ENCODE results near the gene MRPL45. TPM values are rescaled to one million over a fixed set of nuclear protein-coding genes. Genes with fewer than 3 reads are reported as not detected.

The MRPL45 gene
- polyA plus RNA-seq, 1 of the 3 experiments (the other 2 are of a cell fraction) = 35.5 TPM

DNA sequence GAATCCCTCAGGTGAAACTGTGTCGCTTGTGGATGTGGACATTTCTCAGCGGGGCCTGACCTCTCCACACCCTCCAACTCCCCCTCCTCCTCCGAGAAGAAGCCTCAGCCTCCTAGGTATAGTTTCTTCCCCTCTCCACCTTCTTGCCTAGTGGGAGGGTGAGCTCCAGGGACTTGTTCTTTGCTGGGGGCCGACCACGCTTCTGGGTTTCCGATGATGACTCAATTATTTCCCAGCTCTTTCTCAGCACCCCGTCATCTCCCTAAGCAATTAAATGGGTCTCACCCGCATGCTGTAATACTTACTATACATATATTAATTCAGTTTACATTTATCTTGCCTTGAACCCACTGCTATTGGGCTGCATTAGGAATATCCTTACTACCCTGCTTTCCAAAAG lies 67.8 kb downstream of the MRPL45 start:
- H3K27ac ChIP-seq (ENCODE audit: low read depth in 2 of 2, low read length in 1 of 2) = no peak overlapping the region
- H3K27me3 ChIP-seq (ENCODE audit: insufficient read depth) = no peaks in the 10 kb centered on the region
- ChIA-PET POLR2A (no interaction called here), CTCF (interaction anchor here (1.0 to 3.3 kb wide), 5 partner anchors 11 to 215 kb away, joined by 3 to 14 read pairs (median 4); no protein-coding TSS in a partner anchor)
- H3K9me3 ChIP-seq = no peaks in the 10 kb centered on the region
- no peak overlapping the region for H3K4me3 ChIP-seq (ENCODE audit: low read depth in 2 of 2, low read length in 1 of 2)
- H3K79me2 ChIP-seq (ENCODE audit: insufficient read depth) = peaks cover 24% of the 10 kb centered on the region
- 94% methylated on average over 8 of the region's 8 CpGs for WGBS (ENCODE audit: low lambda C conversion rate)
- peaks cover 7% of the 10 kb centered on the region; the same call in 1 of the 2 replicates for H4K20me1 ChIP-seq (ENCODE audit: insufficient read depth)
- H3K9me2 ChIP-seq = no peaks in the 10 kb centered on the region
- TF ChIP-seq ELF1 (IDR thresholded peaks at IDR 0.05) (no peak), SMC3 (IDR thresholded peaks at IDR 0.05; ENCODE audit: low read depth, low read length) (no peak), RCOR1 (IDR thresholded peaks at IDR 0.05; ENCODE audit: low read length) (no peak), FOXJ3 (CRISPR knock-in tag; IDR thresholded peaks at IDR 0.05) (no peak), POLR2AphosphoS5 (IDR thresholded peaks at IDR 0.05; ENCODE audit: low read depth, low read length) (no peak), SIN3A (IDR thresholded peaks at IDR 0.05; ENCODE audit: borderline replicate concordance, low read depth, low read length) (no peak), CHD2 (IDR thresholded peaks at IDR 0.05; ENCODE audit: low read length, partially characterized antibody) (no peak)
- TF ChIP-seq, protein P1, sequence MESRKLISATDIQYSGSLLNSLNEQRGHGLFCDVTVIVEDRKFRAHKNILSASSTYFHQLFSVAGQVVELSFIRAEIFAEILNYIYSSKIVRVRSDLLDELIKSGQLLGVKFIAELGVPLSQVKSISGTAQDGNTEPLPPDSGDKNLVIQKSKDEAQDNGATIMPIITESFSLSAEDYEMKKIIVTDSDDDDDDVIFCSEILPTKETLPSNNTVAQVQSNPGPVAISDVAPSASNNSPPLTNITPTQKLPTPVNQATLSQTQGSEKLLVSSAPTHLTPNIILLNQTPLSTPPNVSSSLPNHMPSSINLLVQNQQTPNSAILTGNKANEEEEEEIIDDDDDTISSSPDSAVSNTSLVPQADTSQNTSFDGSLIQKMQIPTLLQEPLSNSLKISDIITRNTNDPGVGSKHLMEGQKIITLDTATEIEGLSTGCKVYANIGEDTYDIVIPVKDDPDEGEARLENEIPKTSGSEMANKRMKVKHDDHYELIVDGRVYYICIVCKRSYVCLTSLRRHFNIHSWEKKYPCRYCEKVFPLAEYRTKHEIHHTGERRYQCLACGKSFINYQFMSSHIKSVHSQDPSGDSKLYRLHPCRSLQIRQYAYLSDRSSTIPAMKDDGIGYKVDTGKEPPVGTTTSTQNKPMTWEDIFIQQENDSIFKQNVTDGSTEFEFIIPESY (IDR thresholded peaks at IDR 0.05; ENCODE audit: borderline replicate concordance, low read depth) = no peak
- TF ChIP-seq, protein P2, sequence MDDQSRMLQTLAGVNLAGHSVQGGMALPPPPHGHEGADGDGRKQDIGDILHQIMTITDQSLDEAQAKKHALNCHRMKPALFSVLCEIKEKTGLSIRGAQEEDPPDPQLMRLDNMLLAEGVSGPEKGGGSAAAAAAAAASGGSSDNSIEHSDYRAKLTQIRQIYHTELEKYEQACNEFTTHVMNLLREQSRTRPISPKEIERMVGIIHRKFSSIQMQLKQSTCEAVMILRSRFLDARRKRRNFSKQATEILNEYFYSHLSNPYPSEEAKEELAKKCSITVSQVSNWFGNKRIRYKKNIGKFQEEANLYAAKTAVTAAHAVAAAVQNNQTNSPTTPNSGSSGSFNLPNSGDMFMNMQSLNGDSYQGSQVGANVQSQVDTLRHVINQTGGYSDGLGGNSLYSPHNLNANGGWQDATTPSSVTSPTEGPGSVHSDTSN (IDR thresholded peaks at IDR 0.05) = no peak
- H3K4me1 ChIP-seq (ENCODE audit: control insufficient read depth in 1 of 2, insufficient read depth in 2 of 2, low read depth in 1 of 2, low read length in 1 of 2) = peaks cover 0 to 4% of the 10 kb centered on the region in 2 experiments; a peak in 1 of 4 replicates
- H3F3A ChIP-seq (replicated peaks; ENCODE audit: insufficient read depth) = no peaks in the 10 kb centered on the region
- no peak overlapping the region for H3K4me2 ChIP-seq
- no peak overlapping the region for H3K9ac ChIP-seq
- H3K36me3 ChIP-seq (replicated peaks in 1 of 2; ENCODE audit: control insufficient read depth in 1 of 2, insufficient read depth in 2 of 2, low read length in 1 of 2) = peaks cover 11 to 15% of the 10 kb centered on the region in 2 experiments
- no peak for DNase-seq
- no peak overlapping the region for H2AFZ ChIP-seq (ENCODE audit: low read depth)

DNA sequence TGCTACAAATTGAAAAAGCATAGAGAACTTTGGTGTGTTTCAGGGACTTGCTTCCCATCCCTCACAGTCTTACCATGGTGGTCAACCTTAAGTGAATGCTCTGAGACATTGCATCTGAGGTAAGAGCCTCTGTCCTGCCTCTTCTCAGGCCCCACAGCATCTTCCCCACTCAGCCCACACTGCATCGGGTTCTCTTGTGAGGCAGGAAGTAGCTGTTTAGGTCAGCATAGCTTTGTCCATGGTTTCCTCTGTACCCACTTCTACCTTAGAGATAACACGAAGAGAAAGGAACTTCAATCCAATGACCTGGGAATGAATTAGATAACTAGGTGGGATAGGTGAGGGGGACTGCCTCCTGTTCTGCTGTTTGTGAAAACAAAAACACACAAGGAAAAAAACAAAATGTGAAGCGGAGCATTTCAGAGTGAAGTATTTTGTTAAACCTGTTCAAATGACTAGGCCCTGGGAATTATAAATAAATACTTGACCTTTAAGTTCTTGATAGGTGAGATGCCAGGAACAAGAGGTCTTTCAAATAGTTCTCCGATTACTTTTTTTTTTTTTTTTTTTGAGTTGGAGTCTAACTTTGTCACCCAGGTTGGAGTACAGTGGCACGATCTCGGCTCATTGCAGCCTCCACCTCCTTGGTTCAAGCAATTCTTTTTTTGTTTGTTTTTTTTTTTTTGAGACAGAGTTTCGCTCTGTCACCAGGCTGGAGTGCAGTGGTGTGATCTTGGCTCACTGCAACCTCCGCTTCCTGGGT lies 72.3 kb downstream of the MRPL45 start:
- Histone ChIP-seq H4K20me1 (ENCODE audit: insufficient read depth) (no peaks in the 10 kb centered on the region), H3K27me3 (ENCODE audit: insufficient read depth) (no peaks in the 10 kb centered on the region), H3K36me3 (replicated peaks in 1 of 2; ENCODE audit: control insufficient read depth in 1 of 2, insufficient read depth in 2 of 2, low read length in 1 of 2) (peaks cover 26 to 30% of the 10 kb centered on the region in 2 experiments), H3K4me3 (ENCODE audit: low read depth in 2 of 2, low read length in 1 of 2) (no peak overlapping the region), H3F3A (replicated peaks; ENCODE audit: insufficient read depth) (no peaks in the 10 kb centered on the region), H3K4me2 (no peak overlapping the region), H3K9ac (no peak overlapping the region), H3K9me3 (no peaks in the 10 kb centered on the region), H3K27ac (ENCODE audit: low read depth in 2 of 2, low read length in 1 of 2) (no peak overlapping the region), H3K9me2 (no peaks in the 10 kb centered on the region), H3K4me1 (ENCODE audit: control insufficient read depth in 1 of 2, insufficient read depth in 2 of 2, low read depth in 1 of 2, low read length in 1 of 2) (no peaks in the 10 kb centered on the region), H2AFZ (ENCODE audit: low read depth) (no peak overlapping the region), H3K79me2 (ENCODE audit: insufficient read depth) (no peaks in the 10 kb centered on the region)
- ChIA-PET POLR2A (no interaction called here), CTCF (no interaction called here)
- no peak for DNase-seq
- 96% methylated on average over 8 of the region's 8 CpGs for WGBS (ENCODE audit: low lambda C conversion rate)
- no peak for TF ChIP-seq FOSL2 (IDR thresholded peaks at IDR 0.05; ENCODE audit: borderline replicate concordance, low read depth)
- TF ChIP-seq EP300 (IDR thresholded peaks at IDR 0.05; ENCODE audit: borderline replicate concordance in 1 of 2, low read depth in 1 of 2, low read length in 1 of 2) = no peak
- TF ChIP-seq, protein P2 (IDR thresholded peaks at IDR 0.05) = no peak
- no peak for TF ChIP-seq TAF1 (IDR thresholded peaks at IDR 0.05; ENCODE audit: borderline replicate concordance, low read depth, low read length)
- no peak for TF ChIP-seq RCOR1 (IDR thresholded peaks at IDR 0.05; ENCODE audit: low read length)
- no peak for TF ChIP-seq RFX5 (IDR thresholded peaks at IDR 0.05; ENCODE audit: low read length)
- TF ChIP-seq RAD21 (IDR thresholded peaks at IDR 0.05; ENCODE audit: low read length) = no peak
- TF ChIP-seq JUND (IDR thresholded peaks at IDR 0.05) = no peak
- TF ChIP-seq SIN3A (IDR thresholded peaks at IDR 0.05; ENCODE audit: borderline replicate concordance, low read depth, low read length) = no peak
- no peak for TF ChIP-seq RXRA (IDR thresholded peaks at IDR 0.05; ENCODE audit: borderline replicate concordance, low read depth)
- TF ChIP-seq GABPA (IDR thresholded peaks at IDR 0.05; ENCODE audit: low read depth) = no peak
- TF ChIP-seq, protein P3, sequence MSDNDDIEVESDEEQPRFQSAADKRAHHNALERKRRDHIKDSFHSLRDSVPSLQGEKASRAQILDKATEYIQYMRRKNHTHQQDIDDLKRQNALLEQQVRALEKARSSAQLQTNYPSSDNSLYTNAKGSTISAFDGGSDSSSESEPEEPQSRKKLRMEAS (IDR thresholded peaks at IDR 0.05; ENCODE audit: low read depth) = no peak
- TF ChIP-seq YY1 (IDR thresholded peaks at IDR 0.05; ENCODE audit: low read depth) = no peak
- TF ChIP-seq TEAD4 (IDR thresholded peaks at IDR 0.05; ENCODE audit: borderline replicate concordance, insufficient read depth) = no peak
- no peak for TF ChIP-seq NFIC (IDR thresholded peaks at IDR 0.05; ENCODE audit: borderline replicate concordance)
- TF ChIP-seq, protein P4, sequence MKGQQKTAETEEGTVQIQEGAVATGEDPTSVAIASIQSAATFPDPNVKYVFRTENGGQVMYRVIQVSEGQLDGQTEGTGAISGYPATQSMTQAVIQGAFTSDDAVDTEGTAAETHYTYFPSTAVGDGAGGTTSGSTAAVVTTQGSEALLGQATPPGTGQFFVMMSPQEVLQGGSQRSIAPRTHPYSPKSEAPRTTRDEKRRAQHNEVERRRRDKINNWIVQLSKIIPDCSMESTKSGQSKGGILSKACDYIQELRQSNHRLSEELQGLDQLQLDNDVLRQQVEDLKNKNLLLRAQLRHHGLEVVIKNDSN (IDR thresholded peaks at IDR 0.05; ENCODE audit: borderline replicate concordance, low read depth) = no peak
- TF ChIP-seq SMC3 (IDR thresholded peaks at IDR 0.05; ENCODE audit: low read depth, low read length) = no peak

Data from SK-N-SH (cell line).